Inflammatory macrophage treated with lipopolysaccharide for 4 hours (primary cell): Measurements from ENCODE around the gene SLC18A3.

Source experiments
- DNase-seq: peaks from one replicate; pipeline ENCODE4 v3.0.0-alpha.2; 2020

The SLC18A3 gene

GRCh38 chr10:49653273-49653929, 43.3 kb downstream of the SLC18A3 start:
- no peak for DNase-seq

DNA sequence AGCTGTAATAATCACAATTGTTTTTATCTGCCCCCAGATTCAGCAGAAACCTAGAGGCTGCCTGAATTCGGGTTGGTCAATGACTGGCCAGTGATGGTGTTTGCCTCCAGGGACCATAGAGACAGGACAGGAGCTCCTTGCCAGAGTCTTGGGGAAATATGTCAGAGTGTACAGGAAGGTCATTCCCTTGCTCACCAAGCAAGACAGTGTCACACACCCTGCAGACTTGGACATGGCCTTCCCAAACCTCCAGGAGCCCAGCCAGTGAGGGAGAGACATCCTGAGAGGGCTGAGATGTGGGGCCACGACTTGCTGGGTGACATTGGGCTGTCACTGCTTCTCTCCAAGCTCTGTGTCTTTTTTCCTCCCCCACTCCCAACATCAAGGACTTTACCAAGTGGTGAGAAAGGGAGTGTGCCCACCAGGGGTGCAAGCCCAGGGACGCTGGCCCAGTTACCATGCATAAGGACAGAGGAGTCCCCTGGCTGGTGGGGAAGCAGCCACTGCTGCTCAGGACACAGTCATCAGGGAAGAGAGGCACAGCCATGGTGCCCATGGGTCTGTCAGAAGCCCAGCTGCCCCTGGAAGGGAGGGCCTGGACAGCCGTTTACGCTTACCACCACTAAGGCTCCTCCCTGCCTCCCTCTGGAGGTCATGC, 44.1 kb downstream of the SLC18A3 start:
- DNase-seq: no peak

DNA sequence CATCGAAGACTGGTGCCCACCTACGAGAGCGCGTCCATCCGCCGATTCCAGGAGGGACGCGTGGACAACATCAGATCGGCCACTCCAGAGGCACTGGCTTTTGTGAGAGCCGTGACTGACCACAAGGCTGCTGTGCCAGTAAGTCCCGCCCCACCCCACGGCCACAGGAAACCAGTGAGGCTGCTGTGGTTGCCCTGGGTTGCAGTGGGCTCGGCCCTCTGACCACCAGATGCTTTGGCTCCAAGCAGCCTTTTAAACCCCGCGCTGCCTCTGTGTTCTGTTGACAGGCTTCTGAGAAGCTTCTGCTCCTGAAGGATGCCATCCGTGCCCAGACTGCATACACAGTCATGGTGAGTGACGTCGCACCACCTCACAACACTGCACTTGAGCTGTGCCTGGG, 45.0 kb downstream of the SLC18A3 start:
- no peak for DNase-seq

- DNase-seq: no peak
These were observed 46.9 kb downstream of the SLC18A3 start for GRCh38 chr10:49656845-49657493.

DNA sequence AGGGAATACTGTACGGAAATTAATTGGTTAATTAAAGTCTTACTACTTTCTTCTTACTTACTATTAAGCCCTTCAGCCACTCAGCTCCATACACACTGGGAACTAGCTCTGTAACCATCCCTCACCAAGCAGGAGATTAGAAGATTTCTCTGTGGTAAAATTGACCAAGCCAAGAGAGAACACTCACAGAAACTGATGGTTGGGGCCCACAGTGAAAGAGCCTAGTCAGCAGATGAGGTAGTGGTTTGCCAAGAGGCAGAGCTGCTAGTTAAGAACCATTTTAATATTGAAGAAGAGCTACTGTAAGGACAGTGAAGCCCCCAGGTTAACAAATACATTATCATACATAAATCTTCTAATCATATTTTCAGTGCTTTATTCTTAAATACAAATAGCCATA, 47.5 kb downstream of the SLC18A3 start:
- DNase-seq: no peak

DNA sequence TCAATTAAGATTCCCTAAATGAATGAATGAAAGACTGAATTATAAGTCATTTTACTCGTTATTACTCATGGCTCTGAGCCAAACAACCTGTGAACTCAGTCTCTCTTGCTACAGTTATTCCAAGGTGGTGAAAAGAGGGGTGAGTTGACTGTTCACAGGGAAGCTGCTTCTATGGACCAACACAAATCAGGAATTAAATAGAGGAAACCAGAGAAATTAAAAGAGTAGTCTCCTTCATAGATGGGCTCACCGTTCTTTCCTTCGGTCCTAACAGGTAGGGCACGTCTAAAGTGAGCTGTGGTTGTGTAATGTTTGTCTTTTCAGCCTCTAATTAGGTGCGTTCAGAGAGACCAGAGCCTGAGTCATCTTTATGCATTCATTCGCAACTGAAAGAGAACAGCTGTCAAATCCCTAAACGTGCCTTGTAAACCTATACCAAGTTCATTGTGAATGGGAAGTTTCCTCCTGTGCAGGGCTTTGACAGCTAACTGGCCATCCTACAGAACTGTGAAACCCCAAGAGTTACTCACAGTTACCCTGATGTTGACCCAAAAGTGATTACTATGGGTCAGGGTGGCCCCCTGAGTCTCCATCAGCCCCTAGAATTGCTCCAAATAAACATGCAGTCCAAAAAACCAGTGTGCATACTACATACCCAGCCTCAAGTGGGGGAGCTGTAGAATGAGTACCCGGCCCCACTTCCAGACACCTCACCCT, 51.2 kb downstream of the SLC18A3 start:
- no peak for DNase-seq
